IPS-15b (cell line): ENCODE data around the gene LIG3.

Experiments used
- H3K27me3 ChIP-seq: one replicate; pipeline ENCODE4 v1.6.1; 2013; ENCODE audit warnings: low read length; ENCODE audit not compliant: control insufficient read depth, insufficient read depth
- H3K36me3 ChIP-seq: one replicate; pipeline ENCODE4 v1.6.1; 2013; ENCODE audit warnings: low read length; ENCODE audit not compliant: control insufficient read depth, insufficient read depth
- H3K4me1 ChIP-seq: one replicate; pipeline ENCODE4 v1.6.1; 2013; ENCODE audit warnings: mild to moderate bottlenecking, low read length; ENCODE audit not compliant: control insufficient read depth, insufficient read depth
- H3K4me3 ChIP-seq: one replicate; pipeline ENCODE4 v1.5.1; 2013; ENCODE audit warnings: low read depth, low read length
- H3K9ac ChIP-seq: one replicate; pipeline ENCODE4 v1.6.1; 2013; ENCODE audit warnings: low read depth, mild to moderate bottlenecking, low read length
- H3K9me3 ChIP-seq: one replicate; pipeline ENCODE4 v1.6.1; 2013; ENCODE audit warnings: mild to moderate bottlenecking, low read length; ENCODE audit not compliant: control insufficient read depth, insufficient read depth

The LIG3 gene

DNA sequence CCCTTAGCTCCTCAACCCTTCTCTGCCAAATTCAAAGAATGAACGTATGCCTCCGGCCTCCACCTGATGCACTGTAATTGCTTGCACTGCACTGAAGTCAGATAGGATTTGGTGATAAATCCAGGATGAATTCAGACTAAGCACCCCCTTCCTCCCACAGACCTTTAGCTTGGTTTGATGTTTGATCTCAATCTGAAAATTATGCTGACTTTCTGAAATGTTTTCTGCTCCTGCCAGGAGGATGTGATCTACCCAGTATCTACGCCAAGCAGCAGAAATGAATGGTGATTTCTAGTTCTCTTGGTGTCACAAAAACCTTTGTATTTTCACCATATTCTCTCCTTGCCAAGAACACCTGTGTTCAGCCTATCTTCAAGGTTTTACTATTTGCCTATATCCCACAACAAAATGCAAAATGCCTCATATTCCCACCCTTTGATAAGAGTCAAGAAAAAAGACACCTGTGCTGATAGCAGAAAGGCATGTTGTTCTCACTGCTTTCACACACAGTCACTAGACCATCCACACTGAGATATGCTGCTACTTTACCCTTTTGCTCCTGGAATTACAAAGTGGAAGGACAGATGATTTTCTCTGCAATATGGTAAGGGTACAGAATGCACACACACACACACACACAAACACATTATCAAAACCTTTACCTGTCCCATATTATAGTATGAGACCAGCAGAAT, 68.5 kb downstream of the LIG3 start:
- no peaks in the 10 kb centered on the region for H3K36me3 ChIP-seq
- H3K27me3 ChIP-seq, result no peaks in the 10 kb centered on the region
- no peak overlapping the region for H3K4me3 ChIP-seq
- H3K9me3 ChIP-seq, result no peaks in the 10 kb centered on the region
- no peak overlapping the region for H3K9ac ChIP-seq
- peaks cover 4% of the 10 kb centered on the region for H3K4me1 ChIP-seq

DNA sequence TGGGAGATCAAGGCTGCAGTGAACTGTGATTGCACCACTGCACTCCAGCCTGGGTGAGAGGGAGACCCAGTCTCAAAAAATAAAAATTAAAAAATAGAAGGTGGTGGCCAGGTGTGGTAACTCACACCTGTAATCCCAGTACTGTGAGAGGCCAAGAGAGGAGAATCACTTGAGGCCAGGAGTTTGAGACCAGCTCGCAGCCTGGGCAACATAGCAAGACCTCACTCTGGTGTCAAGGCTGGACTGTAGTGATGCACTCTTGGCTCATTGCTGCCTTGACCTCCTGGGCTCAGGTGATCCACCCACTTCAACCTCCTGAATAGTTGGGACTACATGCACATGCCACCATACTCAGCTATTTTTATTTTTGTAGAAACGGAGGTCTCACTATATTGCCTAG, 69.9 kb downstream of the LIG3 start:
- Histone ChIP-seq H3K36me3 (no peaks in the 10 kb centered on the region), H3K4me3 (no peak overlapping the region), H3K9me3 (no peaks in the 10 kb centered on the region), H3K27me3 (no peaks in the 10 kb centered on the region), H3K9ac (no peak overlapping the region), H3K4me1 (peaks cover 4% of the 10 kb centered on the region)

DNA sequence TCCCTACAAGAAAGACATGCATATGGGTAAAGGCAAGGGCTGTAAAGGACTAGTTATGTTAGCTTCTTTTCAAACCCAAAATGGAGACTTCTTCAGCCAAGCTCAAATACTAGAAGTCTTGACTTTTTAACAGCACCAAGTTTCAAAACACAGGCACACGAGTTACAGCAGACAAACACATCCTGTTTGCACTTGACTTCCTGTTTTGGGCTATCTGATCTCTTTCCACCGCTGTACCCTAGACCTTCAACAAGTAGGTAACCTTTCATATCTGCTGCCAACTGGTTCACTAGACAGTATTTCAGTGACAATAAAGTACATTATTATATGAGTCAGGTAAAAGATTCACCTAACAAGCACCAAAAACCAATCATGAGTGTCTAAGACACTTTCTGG, 70.9 kb downstream of the LIG3 start:
- no peaks in the 10 kb centered on the region for H3K36me3 ChIP-seq
- no peaks in the 10 kb centered on the region for H3K9me3 ChIP-seq
- no peaks in the 10 kb centered on the region for H3K27me3 ChIP-seq
- H3K4me1 ChIP-seq, result peaks cover 4% of the 10 kb centered on the region
- no peak overlapping the region for H3K4me3 ChIP-seq
- H3K9ac ChIP-seq, result no peak overlapping the region

DNA sequence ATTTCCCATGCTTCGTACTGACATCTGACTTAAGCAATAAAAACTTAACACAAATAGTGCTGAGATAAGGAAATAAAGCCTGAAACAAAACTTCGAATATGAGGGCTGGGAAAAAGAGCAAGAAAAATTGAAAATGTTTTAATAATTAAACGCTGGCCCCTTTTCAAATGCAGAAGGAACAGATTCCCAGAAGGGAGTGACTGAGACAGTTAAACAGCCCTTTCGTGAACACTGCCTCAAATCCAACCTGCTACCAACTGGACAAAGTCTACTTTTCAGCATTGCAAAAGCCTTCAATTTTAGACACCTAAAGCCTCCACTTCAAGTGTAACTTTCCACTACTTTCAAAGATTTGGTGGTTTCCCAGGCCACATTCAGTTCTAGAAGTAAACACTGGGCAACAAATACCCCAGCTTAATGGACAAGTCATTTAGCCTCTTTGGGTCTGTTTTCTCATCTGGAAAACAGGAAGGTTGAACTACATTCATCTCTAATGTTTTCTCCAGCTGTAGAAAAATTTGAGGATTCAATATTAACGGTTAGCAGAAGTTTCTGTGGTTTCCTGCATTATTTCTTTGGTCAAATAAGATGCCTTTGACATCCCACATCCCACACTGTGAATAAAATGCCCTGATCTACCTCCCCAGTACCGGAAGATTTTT, 71.4 kb downstream of the LIG3 start:
- H3K36me3 ChIP-seq, result no peaks in the 10 kb centered on the region
- H3K9ac ChIP-seq, result no peak overlapping the region
- H3K27me3 ChIP-seq, result no peaks in the 10 kb centered on the region
- H3K9me3 ChIP-seq, result no peaks in the 10 kb centered on the region
- H3K4me1 ChIP-seq, result peaks cover 4% of the 10 kb centered on the region
- H3K4me3 ChIP-seq, result no peak overlapping the region

DNA sequence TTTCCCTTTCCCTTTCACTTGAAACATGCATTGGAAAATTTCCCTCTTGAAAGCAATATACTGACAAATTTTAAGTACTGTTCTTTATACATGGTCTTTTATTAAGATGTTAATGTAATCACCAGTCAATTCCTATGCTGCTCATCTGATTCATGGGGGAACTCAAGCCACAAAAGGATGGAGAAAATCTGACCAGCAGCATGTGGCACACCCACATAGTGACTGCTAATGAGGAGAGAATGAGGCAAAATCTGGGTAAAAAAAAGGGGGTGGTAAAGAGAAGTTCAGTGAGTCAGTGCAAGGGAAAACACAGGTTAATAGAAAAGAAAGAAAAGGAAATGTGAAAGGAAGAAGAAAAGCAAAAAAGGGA, 71.9 kb downstream of the LIG3 start:
- H3K36me3 ChIP-seq, result no peaks in the 10 kb centered on the region
- H3K9me3 ChIP-seq, result no peaks in the 10 kb centered on the region
- H3K27me3 ChIP-seq, result no peaks in the 10 kb centered on the region
- H3K4me1 ChIP-seq, result peaks cover 2% of the 10 kb centered on the region
- no peak overlapping the region for H3K4me3 ChIP-seq
- H3K9ac ChIP-seq, result no peak overlapping the region

DNA sequence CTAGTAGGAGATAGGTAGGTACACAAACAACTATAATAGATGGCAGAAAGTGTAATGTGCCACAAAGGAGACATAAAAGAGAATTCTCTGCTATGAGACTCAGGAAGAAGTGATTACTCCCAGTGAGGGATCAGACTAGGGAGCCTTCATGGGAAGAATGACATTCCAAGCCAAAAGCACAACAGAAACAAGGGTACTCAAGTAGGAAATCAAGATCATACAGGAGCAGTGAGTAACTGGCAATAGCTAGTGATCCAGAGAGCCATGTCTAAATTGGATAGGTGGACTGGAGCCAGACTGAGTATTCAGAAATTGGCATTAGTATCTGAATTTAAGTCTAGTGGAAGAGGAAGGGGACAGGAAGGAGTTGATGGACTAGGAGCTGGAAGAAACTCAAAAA, 72.5 kb downstream of the LIG3 start:
- H3K4me1 ChIP-seq, result no peaks in the 10 kb centered on the region

DNA sequence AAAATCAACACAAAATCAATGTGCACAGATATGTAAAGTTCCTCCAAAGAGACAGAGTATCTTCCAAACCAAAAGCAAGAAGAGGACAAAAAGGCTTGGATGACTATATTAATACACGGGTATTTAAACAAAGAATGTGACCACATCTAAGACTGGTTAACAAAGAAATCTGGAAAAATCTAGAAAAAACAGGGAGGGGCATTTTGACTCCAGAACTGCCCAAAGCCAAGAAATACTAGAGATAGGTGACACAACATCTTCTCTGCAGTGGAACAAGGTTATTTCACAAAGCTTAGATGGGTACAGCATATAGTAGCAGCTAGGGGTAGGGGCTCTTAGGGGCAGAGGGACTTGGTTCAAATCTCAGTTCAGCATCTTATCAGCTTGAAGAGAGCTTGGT, 72.9 kb downstream of the LIG3 start:
- Histone ChIP-seq H3K36me3 (no peaks in the 10 kb centered on the region), H3K4me3 (no peak overlapping the region), H3K4me1 (no peaks in the 10 kb centered on the region), H3K9me3 (no peaks in the 10 kb centered on the region), H3K27me3 (no peaks in the 10 kb centered on the region), H3K9ac (no peak overlapping the region)

More for the DNA sequence above, 72.5 kb downstream of the LIG3 start:
- Histone ChIP-seq H3K4me3 (no peak overlapping the region), H3K27me3 (no peaks in the 10 kb centered on the region), H3K9ac (no peak overlapping the region), H3K36me3 (no peaks in the 10 kb centered on the region), H3K9me3 (no peaks in the 10 kb centered on the region)

DNA sequence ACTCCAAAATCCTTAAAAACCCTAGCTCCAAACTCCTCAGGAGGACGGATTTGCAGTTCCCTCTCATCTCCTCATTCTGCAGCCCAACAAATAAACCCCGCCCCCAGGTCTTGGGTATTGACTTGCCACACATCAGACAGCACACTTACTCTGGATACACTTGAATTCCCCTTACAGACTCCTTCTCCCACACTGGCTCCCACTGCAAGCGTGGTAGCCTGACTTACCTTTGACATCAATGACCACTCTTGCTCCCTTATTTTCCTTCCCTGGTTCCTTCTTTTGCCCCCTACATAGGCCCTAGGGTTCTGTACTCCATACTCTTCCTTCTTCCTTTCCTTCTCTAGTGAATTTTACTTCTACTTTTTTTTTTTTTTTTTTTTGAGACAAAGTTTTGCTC, 75.7 kb downstream of the LIG3 start:
- H3K36me3 ChIP-seq, result no peaks in the 10 kb centered on the region
- H3K9me3 ChIP-seq, result no peaks in the 10 kb centered on the region
- no peaks in the 10 kb centered on the region for H3K27me3 ChIP-seq
- H3K9ac ChIP-seq, result no peak overlapping the region
- no peak overlapping the region for H3K4me3 ChIP-seq
- H3K4me1 ChIP-seq, result no peaks in the 10 kb centered on the region

DNA sequence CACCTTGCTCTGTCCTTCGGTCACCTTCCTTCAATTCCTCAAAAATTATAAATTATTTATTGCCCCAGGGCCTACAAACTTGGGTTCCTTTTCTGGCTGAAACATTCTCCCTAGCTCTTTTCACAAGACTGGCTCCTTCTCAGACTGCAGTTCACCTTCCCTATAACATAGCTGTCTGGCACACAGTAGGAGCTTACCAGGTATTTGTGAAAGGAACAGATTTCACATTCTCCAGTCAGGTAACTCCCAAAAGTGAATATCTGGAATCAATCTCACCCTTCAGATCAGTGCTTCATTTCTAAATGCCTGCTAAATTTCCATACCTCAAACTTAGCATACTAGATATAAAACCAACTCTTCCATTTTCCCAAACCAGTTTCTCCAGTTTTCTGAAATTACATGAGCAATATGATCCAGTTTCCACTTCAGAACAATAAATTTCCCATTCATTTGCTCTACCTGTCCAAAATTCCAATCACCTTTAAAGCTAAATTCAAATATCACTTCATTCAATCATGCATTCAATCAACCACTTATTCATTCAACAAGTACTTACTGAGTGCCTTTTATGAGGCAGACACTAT, 77.1 kb downstream of the LIG3 start:
- Histone ChIP-seq H3K4me1 (no peaks in the 10 kb centered on the region), H3K36me3 (no peaks in the 10 kb centered on the region), H3K9me3 (no peaks in the 10 kb centered on the region), H3K4me3 (no peak overlapping the region), H3K9ac (no peak overlapping the region), H3K27me3 (no peaks in the 10 kb centered on the region)
